ENCODE data around the gene C16orf74.

GRCh38 chr16:85774811-85775210 lies 23.9 kb upstream of the C16orf74 start:
- TF ChIP-seq, protein P1, sequence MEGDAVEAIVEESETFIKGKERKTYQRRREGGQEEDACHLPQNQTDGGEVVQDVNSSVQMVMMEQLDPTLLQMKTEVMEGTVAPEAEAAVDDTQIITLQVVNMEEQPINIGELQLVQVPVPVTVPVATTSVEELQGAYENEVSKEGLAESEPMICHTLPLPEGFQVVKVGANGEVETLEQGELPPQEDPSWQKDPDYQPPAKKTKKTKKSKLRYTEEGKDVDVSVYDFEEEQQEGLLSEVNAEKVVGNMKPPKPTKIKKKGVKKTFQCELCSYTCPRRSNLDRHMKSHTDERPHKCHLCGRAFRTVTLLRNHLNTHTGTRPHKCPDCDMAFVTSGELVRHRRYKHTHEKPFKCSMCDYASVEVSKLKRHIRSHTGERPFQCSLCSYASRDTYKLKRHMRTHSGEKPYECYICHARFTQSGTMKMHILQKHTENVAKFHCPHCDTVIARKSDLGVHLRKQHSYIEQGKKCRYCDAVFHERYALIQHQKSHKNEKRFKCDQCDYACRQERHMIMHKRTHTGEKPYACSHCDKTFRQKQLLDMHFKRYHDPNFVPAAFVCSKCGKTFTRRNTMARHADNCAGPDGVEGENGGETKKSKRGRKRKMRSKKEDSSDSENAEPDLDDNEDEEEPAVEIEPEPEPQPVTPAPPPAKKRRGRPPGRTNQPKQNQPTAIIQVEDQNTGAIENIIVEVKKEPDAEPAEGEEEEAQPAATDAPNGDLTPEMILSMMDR (IDR thresholded peaks at IDR 0.05), result no peak
- no peak for TF ChIP-seq POLR2A (IDR thresholded peaks at IDR 0.05)

Measured in ovary (tissue), 3 donors.